Measurements from ENCODE around the gene TRAF3IP3.

TRAF3IP3 gene, protein sequence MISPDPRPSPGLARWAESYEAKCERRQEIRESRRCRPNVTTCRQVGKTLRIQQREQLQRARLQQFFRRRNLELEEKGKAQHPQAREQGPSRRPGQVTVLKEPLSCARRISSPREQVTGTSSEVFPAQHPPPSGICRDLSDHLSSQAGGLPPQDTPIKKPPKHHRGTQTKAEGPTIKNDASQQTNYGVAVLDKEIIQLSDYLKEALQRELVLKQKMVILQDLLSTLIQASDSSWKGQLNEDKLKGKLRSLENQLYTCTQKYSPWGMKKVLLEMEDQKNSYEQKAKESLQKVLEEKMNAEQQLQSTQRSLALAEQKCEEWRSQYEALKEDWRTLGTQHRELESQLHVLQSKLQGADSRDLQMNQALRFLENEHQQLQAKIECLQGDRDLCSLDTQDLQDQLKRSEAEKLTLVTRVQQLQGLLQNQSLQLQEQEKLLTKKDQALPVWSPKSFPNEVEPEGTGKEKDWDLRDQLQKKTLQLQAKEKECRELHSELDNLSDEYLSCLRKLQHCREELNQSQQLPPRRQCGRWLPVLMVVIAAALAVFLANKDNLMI

GRCh38 chr1:209755926-209756614 lies at the start of gene TRAF3IP3:
TRAF3IP3 (plus strand) TSS chr1:209756053; CDS start chr1:209760040, 3,987 bp downstream.
- FAIRE-seq, result no peak

DNA sequence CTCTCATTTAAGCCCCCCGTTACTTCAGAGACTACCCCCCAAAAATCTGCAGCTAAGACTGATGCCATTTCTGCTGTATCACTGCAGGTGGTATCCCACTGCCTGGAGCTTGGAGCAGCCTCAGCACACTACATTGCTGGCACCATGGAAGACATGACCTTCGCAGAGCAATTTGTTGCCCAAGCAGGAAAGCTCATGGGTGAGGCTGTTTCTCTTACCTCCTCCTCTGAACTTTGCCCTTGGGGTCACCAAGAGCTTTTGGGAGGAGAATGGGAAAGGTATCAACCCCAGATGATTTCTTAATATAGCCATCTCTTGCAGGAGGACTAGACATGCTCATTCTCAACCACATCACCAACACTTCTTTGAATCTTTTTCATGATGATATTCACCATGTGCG lies 49.2 kb upstream of the TRAF3IP3 start:
- no peak for FAIRE-seq

GRCh38 chr1:209707308-209707707 lies 48.5 kb upstream of the TRAF3IP3 start:
- no peak for FAIRE-seq

- FAIRE-seq, result no peak
Measured at GRCh38 chr1:209708297-209708696, 47.6 kb upstream of the TRAF3IP3 start.

DNA sequence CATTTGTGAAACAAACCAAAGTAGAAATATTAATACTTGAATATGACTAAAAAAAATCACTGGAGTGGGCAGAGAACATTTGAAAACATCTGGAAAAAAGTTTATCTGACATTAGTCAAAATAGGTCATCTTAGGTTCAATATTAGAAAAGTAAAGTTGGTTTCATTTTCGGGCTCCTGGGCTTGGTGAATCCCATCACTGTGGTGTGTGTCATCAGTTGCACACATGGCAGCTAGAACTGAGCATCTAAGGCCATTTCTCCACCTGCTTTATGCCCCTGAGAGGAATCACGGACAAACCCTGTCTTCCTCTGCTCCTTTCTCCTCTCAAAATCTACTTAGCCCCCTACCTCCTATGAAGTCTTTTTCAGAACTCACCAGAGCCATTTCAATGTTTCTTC lies 45.8 kb upstream of the TRAF3IP3 start:
- FAIRE-seq, result no peak

DNA sequence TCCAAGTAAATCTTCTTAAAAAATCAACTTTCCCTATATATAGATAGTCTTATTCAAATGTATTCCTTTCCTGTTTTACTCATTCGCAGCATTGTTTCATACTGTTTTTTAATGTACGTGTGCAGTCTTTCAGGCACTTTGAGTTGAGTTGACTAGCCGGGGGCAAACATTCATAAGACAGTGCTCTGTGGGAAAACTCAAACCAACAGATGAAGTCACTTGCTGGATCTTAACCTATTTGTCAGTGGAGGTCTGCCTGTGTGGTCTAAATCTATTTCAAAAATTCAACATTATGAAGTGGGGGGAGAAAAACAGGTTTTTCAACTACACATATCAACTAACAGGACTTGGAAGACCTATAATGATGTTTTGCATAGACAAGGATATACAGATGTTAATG lies 45.0 kb upstream of the TRAF3IP3 start:
- FAIRE-seq, result no peak

DNA sequence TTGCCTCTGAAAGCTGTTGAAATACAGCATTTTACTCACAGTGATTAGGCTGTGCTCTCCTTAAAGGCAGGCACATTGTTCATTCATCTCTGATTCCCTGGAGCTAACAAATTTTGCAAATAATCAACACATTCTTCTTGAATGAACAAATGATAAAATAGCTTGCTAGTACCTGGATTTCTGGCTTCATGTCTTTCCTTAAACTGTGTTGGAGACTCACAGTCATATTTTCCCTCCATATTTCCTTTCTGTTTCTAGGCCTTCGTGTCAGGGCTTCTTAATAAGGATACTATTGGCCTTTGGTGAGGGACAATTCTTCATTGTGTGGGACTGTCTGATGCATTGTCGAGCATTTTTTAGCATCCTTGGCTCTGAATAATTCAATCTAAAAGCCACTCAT lies 41.5 kb upstream of the TRAF3IP3 start:
- FAIRE-seq, result no peak

DNA sequence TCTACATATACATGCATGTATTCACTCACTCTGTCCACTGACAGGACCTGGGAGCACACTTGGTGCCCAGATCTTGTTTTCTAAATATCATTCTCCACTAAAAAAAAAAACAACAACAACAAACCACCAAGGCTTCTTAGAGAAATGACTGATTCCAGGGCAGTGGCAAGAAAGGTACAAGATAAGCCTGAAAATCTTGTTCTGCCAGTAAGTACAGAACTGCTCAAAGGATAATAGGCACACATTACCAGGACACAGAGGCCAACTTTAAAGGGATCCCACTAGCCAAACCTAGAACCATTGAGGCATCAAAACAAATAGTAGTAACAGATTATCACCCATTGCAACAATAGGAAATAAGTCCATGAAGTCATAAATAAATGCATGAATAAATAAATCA lies 40.5 kb upstream of the TRAF3IP3 start:
- FAIRE-seq, result no peak

DNA sequence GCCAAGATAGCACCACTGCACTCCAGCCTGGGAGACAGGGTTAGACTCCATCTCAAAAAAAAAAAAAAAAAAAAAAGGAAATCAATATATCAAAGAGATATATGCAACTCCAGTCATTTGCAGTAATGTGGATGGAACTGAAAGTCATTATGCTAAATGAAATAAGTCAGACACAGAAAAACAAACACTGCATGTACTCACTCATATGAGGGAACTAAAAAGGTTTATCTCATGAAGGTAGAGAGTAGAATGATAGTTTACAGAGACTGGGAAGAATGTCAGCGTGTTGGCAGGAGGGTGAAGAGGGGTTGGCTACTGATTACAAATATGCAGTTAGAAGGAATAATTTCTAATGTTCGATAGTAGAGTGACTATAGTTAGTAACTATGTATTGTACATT lies 38.0 kb upstream of the TRAF3IP3 start:
- no peak for FAIRE-seq

GRCh38 chr1:209720326-209720725 lies 35.5 kb upstream of the TRAF3IP3 start:
- no peak for FAIRE-seq

GRCh38 chr1:209720826-209721225 lies 35.0 kb upstream of the TRAF3IP3 start:
- no peak for FAIRE-seq

GRCh38 chr1:209721323-209721722 lies 34.5 kb upstream of the TRAF3IP3 start:
- no peak for FAIRE-seq

DNA sequence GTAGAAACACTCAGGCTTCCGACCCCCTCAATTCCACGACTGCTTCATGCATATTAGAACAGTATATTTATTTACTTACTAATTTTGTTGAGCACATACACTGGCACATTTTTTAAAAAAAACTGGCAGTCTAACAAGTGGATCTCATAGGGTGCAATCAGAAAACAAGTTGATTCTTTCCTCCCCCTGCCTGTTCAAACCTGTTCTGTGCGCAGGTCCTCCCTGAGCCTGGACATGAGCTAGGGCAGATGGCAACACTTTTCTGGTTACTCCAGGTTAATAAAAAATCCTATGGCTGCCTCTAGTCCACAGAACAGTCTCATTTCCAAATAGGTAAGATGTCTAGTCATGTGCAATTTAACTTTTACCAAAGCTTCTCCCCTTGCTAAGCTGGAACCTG lies 32.6 kb upstream of the TRAF3IP3 start:
- no peak for FAIRE-seq

GRCh38 chr1:209723756-209724693 lies 31.8 kb upstream of the TRAF3IP3 start:
- FAIRE-seq, result no peak

DNA sequence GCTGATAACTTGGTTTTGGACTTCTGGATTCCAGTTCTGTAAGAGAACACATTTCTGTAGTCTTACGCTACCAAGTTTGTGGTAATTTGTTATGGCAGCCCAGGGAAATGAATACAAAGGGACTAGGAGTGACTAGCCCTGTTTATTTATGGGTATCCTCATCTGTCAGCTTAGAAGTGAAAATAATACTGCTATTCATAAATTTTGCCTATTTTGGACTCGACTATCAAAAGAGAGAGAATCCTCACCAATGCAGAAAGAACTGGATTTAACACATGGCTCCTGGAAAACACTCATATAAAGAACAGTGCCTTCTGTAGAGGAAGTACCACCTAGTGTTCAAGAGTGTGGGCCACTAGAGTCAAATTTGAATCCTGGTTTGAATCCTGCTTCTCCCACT lies 28.6 kb upstream of the TRAF3IP3 start:
- no peak for FAIRE-seq

DNA sequence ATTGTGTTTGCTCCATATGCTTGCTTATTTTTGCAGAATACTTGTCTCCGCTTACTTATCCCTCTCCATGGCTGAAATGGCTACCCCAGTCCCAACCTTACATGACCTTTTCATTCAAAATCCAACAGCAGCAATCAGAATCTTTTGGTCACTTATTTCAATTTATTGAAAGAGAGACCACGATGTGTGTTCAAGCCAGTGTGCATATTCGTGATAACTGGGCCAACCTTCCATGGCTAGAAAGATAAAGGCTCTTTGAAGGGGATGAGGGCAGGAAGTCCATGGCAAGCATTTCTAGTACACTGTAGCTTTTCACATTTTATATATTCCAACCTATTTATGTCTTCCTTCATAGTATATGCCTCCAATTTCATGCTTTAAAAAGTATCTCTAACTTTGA lies 28.1 kb upstream of the TRAF3IP3 start:
- no peak for FAIRE-seq

DNA sequence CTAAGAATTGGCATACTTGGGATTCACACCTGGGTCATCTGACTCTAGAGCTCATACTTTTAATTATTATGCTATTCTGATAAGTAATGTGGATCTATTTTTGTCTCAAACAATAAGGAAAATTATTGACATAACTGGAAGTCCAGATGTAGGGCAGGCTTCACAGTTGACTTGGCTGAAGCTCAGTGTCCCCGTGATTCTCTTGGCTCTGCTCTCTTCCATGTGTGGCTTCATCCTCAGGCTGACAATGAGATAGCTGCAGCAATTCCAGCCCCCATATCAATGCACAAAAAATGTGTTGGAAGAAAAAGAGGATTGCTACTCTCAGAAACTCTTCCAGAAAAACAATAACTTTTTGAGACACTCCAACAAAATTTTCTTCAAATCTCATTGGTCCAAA lies 27.4 kb upstream of the TRAF3IP3 start:
- FAIRE-seq, result no peak

GRCh38 chr1:209729436-209729835 lies 26.4 kb upstream of the TRAF3IP3 start:
- FAIRE-seq, result no peak

GRCh38 chr1:209732725-209733124 lies 23.1 kb upstream of the TRAF3IP3 start:
- FAIRE-seq, result no peak

DNA sequence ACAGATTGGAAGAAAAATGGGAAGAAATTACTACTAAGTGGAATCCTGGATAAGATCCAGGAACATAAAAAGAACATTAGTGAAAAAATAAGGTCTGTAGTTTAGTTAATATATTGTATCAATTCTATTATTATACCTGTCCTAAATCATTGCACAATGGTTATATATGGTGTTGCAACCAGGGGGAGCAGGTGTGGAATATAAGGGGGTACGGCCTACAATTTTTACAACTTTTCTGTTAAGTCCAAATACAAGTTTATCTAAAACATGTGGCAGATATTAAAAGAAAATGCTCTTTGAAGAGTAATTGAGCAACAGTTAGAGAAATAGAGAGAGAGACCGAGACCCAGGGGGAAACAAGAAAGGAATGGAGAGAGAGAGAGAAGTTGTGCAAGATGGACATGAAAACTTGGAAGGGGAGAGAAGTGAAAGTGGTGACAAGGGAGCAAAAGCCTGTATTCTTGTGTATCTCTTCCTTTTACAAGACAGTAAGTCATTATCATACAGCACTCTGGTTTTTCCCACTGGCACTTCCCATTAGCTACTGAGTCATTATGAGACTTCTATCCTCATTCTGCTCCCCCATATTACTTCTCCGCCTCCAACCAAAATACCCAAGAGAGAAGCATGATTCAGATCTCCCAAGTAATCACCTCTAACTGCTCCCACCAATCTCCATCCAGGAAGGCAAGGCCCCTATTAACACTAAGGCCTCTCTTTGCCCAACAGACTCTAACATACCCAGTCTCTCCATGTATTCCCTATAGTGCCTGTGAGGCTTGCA lies 22.3 kb upstream of the TRAF3IP3 start:
- FAIRE-seq, result no peak

- no peak for FAIRE-seq
Measured at GRCh38 chr1:209736490-209737117, 19.2 kb upstream of the TRAF3IP3 start.

DNA sequence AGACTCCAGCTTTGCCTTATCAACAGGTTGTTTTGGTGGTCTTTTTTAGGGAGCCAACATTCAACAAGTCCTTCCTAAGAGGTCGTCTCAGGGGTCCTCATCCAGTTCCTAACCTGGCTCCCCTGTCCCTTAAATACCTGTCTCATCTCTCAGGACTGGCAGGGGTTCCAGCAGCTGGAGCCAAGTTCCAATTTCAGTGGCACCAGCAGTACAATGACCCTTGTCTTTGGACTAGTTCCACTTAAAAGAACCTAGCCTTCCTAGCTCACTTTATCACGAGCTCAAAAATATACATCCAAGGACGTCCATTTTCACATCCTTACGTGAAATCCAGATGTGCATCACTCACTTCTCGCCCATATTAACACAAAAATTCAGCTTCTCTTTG lies 18.7 kb upstream of the TRAF3IP3 start:
- FAIRE-seq, result no peak

Data from endometrium (tissue), 2 donors.